HG03432 (cell line): ENCODE measurements around the gene BBS4.
A peak's percentile ranks its signal among the peaks of the same experiment; 100 is the strongest.
"Not testable (repeated sequence)": the region's sequence is repeated elsewhere in the genome, so short reads cannot be mapped to it uniquely, and the experiment has no call there.

ENCODE experiments used
- ATAC-seq: cut with Tn5 transposase; IDR thresholded peaks from one replicate; pipeline ENCODE4 v1.9.1; 2021; ENCODE audit warnings: mild to moderate bottlenecking, moderate library complexity; ENCODE audit not compliant: unreplicated experiment

BBS4 gene

GRCh38 chr15:72685925-72686794 is at the start of gene BBS4, which contains the start of gene HIGD2B:
BBS4 (plus strand) TSS chr15:72686207; CDS start chr15:72686228, 21 bp downstream.
HIGD2B (minus strand) TSS chr15:72686182; CDS start chr15:72676374, 9,808 bp downstream.
- ATAC-seq, result peak; percentile 97

GRCh38 chr15:72636519-72637282 is 49.3 kb upstream of the BBS4 start:
- peak; percentile 69 for ATAC-seq

GRCh38 chr15:72639759-72640483 is 46.1 kb upstream of the BBS4 start:
- not testable (repeated sequence) for ATAC-seq

GRCh38 chr15:72642271-72642670 is 43.7 kb upstream of the BBS4 start:
- ATAC-seq, result not testable (repeated sequence)

GRCh38 chr15:72648631-72649253 is 37.3 kb upstream of the BBS4 start:
- ATAC-seq, result not testable (repeated sequence)

- ATAC-seq, result not testable (repeated sequence)
These were observed 31.6 kb upstream of the BBS4 start, which contains the start of gene GOLGA6B for GRCh38 chr15:72654397-72654796. GOLGA6B (plus strand) TSS chr15:72654697; CDS start chr15:72654738, 41 bp downstream.

GRCh38 chr15:72656014-72656413 is 30.0 kb upstream of the BBS4 start:
- ATAC-seq, result not testable (repeated sequence)

GRCh38 chr15:72661081-72661480 is 24.9 kb upstream of the BBS4 start:
- ATAC-seq, result not testable (repeated sequence)

GRCh38 chr15:72663931-72664330 is 22.1 kb upstream of the BBS4 start:
- ATAC-seq, result not testable (repeated sequence)

- ATAC-seq, result not testable (repeated sequence)
These were observed 20.3 kb upstream of the BBS4 start for GRCh38 chr15:72665706-72666105.

- ATAC-seq, result not testable (repeated sequence)
These were observed 16.2 kb upstream of the BBS4 start for GRCh38 chr15:72669803-72670202.

GRCh38 chr15:72670656-72671352 is 15.2 kb upstream of the BBS4 start:
- peak; percentile 90 for ATAC-seq

- ATAC-seq, result no peak
These were observed 14.5 kb upstream of the BBS4 start for GRCh38 chr15:72671525-72671924.

GRCh38 chr15:72676838-72677237 is 9.2 kb upstream of the BBS4 start:
- no peak for ATAC-seq

GRCh38 chr15:72680931-72681330 is 5.1 kb upstream of the BBS4 start:
- ATAC-seq, result no peak

- ATAC-seq, result no peak
These were observed 3.2 kb upstream of the BBS4 start for GRCh38 chr15:72682772-72683171.

GRCh38 chr15:72685301-72685924 is 594 bp upstream of the BBS4 start:
- no peak for ATAC-seq

- no peak for ATAC-seq
These were observed 2.7 kb downstream of the BBS4 start for GRCh38 chr15:72688697-72689096.

- no peak for ATAC-seq
These were observed 4.9 kb downstream of the BBS4 start for GRCh38 chr15:72690938-72691337.
